Measurements from ENCODE around the gene UPF2.

DNA sequence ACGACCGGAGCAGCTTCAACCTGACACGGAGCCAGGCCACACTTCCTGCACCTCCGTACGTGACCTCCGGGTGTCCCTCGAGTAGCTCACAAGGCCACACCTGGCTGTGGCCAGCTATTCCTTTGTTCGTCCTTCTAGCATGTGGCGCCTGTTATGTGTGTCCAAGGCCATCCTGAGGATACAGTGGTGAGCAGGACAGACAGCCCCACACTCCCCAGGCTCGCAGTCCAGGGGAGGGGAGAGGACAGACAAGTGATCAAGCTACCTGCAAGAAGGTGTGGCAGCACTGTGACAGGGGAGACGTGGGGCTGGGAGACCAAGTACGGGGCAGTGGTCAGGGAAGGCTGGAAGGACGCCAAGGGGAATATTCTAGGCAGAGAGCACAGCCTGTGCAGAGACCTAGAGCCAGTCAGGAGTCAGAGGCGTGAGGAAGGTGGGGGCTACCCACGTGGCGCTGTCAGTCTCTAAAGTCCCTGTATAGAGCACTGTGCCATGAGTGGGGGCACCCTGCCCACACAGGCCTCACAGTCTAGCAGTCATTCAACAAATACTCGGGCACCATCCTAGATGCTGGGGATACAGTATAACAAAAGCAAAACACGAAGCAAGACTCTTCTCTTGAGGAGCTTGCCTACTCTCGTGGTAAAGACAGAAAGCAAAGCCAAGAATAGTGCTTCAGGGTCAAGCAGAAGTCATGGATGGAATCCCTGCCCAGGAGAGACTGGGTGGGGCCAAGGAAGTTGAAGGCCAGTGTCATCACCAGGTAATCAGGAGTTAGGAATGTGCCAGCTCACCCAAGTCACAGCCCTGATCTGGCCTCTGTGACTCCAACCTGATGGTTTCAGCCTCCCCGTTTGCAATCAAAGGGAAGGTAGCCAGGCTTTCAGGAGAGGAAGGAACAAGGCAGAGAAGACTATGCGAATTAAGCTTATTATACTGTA is 160.9 kb downstream of the UPF2 start:
- TF ChIP-seq, protein P1, sequence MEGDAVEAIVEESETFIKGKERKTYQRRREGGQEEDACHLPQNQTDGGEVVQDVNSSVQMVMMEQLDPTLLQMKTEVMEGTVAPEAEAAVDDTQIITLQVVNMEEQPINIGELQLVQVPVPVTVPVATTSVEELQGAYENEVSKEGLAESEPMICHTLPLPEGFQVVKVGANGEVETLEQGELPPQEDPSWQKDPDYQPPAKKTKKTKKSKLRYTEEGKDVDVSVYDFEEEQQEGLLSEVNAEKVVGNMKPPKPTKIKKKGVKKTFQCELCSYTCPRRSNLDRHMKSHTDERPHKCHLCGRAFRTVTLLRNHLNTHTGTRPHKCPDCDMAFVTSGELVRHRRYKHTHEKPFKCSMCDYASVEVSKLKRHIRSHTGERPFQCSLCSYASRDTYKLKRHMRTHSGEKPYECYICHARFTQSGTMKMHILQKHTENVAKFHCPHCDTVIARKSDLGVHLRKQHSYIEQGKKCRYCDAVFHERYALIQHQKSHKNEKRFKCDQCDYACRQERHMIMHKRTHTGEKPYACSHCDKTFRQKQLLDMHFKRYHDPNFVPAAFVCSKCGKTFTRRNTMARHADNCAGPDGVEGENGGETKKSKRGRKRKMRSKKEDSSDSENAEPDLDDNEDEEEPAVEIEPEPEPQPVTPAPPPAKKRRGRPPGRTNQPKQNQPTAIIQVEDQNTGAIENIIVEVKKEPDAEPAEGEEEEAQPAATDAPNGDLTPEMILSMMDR (IDR thresholded peaks at IDR 0.05; ENCODE audit: low read depth, low read length, missing input control): peak; percentile 30
- TF ChIP-seq YY1 (IDR thresholded peaks at IDR 0.05) (no peak), RAD21 (IDR thresholded peaks at IDR 0.05) (peak; percentile 63 to 78), SP1 (IDR thresholded peaks at IDR 0.05) (no peak), FOXA1 (IDR thresholded peaks at IDR 0.05) (no peak), JUND (IDR thresholded peaks at IDR 0.05) (no peak), RXRA (IDR thresholded peaks at IDR 0.05) (no peak), TAF1 (conservative IDR thresholded peaks at IDR 0.05) (no peak), GABPA (IDR thresholded peaks at IDR 0.05 in 1 of 2, conservative IDR thresholded peaks at IDR 0.05 in 1 of 2) (no peak), EGR1 (IDR thresholded peaks at IDR 0.05; ENCODE audit: low read depth in 2 of 2) (no peak)
- TF ChIP-seq, protein P2, sequence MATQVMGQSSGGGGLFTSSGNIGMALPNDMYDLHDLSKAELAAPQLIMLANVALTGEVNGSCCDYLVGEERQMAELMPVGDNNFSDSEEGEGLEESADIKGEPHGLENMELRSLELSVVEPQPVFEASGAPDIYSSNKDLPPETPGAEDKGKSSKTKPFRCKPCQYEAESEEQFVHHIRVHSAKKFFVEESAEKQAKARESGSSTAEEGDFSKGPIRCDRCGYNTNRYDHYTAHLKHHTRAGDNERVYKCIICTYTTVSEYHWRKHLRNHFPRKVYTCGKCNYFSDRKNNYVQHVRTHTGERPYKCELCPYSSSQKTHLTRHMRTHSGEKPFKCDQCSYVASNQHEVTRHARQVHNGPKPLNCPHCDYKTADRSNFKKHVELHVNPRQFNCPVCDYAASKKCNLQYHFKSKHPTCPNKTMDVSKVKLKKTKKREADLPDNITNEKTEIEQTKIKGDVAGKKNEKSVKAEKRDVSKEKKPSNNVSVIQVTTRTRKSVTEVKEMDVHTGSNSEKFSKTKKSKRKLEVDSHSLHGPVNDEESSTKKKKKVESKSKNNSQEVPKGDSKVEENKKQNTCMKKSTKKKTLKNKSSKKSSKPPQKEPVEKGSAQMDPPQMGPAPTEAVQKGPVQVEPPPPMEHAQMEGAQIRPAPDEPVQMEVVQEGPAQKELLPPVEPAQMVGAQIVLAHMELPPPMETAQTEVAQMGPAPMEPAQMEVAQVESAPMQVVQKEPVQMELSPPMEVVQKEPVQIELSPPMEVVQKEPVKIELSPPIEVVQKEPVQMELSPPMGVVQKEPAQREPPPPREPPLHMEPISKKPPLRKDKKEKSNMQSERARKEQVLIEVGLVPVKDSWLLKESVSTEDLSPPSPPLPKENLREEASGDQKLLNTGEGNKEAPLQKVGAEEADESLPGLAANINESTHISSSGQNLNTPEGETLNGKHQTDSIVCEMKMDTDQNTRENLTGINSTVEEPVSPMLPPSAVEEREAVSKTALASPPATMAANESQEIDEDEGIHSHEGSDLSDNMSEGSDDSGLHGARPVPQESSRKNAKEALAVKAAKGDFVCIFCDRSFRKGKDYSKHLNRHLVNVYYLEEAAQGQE (IDR thresholded peaks at IDR 0.05): no peak
- TF ChIP-seq, protein P3, sequence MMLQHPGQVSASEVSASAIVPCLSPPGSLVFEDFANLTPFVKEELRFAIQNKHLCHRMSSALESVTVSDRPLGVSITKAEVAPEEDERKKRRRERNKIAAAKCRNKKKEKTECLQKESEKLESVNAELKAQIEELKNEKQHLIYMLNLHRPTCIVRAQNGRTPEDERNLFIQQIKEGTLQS (IDR thresholded peaks at IDR 0.05): no peak
- TF ChIP-seq, protein P4, sequence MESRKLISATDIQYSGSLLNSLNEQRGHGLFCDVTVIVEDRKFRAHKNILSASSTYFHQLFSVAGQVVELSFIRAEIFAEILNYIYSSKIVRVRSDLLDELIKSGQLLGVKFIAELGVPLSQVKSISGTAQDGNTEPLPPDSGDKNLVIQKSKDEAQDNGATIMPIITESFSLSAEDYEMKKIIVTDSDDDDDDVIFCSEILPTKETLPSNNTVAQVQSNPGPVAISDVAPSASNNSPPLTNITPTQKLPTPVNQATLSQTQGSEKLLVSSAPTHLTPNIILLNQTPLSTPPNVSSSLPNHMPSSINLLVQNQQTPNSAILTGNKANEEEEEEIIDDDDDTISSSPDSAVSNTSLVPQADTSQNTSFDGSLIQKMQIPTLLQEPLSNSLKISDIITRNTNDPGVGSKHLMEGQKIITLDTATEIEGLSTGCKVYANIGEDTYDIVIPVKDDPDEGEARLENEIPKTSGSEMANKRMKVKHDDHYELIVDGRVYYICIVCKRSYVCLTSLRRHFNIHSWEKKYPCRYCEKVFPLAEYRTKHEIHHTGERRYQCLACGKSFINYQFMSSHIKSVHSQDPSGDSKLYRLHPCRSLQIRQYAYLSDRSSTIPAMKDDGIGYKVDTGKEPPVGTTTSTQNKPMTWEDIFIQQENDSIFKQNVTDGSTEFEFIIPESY (IDR thresholded peaks at IDR 0.05): no peak
